Measurements from ENCODE around the gene SNED1.

The SNED1 gene

DNA sequence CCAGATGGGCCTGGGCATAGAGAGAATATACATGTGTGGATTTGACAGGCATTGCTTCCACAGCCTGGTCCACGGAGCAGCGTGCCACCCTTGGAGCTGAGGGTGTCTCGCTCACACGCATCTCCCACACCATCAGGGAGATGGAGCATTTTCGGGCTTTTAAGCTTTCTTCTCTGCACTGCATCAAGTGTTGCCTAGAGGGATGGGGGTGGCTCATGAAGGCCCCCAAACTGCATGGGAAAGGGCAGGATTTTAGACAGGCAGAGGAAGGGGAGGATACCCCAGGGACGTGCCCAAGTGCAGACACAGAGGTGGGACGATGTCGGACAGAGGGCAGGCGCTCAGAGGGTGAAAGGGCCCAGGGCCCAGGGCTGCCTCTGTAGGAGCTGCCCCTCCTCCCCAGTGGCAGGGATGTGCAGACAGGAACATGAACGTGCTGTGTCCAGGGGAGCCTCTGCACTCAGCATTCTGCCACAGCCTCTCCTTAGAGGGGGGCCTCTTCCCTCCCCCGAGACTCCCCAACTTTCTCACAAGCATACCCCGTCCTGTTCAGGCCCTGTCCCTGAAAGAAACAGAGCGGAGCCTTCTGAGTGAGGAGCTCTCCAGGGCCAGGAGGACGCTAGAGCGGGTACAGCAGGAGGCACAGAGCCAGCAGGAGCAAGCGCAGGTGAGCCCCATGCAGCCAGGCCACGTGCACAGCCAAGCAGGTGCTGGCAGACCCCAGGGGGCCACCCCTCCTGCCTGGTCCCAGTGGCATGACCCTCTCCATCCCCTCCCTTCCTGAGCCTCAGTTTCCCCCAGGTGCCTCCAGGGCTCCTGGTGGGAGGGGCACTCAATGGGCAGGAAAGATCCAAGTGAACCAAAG is 42.9 kb upstream of the SNED1 start:
- no peaks in the 10 kb centered on the region for H3K79me2 ChIP-seq (ENCODE audit: control insufficient read depth, insufficient read depth, low read length, unreplicated experiment)
- H2AFZ ChIP-seq (ENCODE audit: low read length, unreplicated experiment): no peak overlapping the region
- peaks cover 12% of the 10 kb centered on the region for H3K4me1 ChIP-seq (ENCODE audit: control insufficient read depth, insufficient read depth, low read length, unreplicated experiment)
- no peaks in the 10 kb centered on the region for H3K36me3 ChIP-seq (ENCODE audit: insufficient read depth, low read length)
- H3K27me3 ChIP-seq (ENCODE audit: insufficient read depth, low read length): peaks cover 11% of the 10 kb centered on the region
- no peak overlapping the region for H3K27ac ChIP-seq (ENCODE audit: low read depth, low read length)
- H3K4me3 ChIP-seq (ENCODE audit: low read depth, low read length): no peak overlapping the region

DNA sequence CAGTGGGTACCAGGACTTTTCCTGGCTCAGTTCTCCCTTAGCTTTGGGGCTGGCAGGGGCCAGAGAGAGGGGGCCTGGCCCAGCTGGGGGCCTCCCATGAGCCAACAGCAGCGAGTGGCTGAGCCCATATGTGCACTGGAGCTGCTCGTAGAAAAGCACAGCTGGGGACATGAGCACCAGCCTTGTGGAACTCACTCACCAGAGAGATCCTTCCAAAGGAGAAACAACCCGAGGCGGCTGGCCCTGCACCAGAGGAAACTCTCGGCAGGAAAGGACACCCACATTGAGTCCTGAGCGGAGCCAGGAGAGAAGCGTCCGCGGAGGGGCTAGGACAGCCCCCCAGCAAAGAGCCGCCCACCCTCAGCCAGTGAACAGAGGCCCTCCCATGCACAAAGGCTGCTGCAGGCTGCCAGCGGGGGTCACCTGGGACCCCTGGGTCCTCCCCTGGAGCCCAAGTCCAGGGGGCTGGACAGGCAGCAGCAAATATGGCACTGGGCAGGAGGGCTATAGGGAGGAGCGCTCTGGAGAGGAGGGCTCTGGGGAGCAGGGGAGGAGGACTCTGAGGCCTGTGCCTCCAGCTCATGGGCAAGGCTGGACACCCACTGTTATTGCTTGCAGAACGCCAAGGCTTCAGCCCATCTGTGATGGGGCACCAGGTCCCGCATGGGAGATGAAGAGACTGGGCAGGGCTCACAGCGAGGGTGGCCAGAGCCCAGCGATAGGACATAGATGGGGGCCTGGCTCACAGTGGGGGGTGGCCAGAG is 42.1 kb upstream of the SNED1 start:
- Histone ChIP-seq H3K4me1 (ENCODE audit: control insufficient read depth, insufficient read depth, low read length, unreplicated experiment) (peaks cover 20% of the 10 kb centered on the region), H3K27me3 (ENCODE audit: insufficient read depth, low read length) (peaks cover 11% of the 10 kb centered on the region), H3K36me3 (ENCODE audit: insufficient read depth, low read length) (no peaks in the 10 kb centered on the region), H3K27ac (ENCODE audit: low read depth, low read length) (no peak overlapping the region), H2AFZ (ENCODE audit: low read length, unreplicated experiment) (no peak overlapping the region), H3K79me2 (ENCODE audit: control insufficient read depth, insufficient read depth, low read length, unreplicated experiment) (no peaks in the 10 kb centered on the region), H3K4me3 (ENCODE audit: low read depth, low read length) (no peak overlapping the region)

DNA sequence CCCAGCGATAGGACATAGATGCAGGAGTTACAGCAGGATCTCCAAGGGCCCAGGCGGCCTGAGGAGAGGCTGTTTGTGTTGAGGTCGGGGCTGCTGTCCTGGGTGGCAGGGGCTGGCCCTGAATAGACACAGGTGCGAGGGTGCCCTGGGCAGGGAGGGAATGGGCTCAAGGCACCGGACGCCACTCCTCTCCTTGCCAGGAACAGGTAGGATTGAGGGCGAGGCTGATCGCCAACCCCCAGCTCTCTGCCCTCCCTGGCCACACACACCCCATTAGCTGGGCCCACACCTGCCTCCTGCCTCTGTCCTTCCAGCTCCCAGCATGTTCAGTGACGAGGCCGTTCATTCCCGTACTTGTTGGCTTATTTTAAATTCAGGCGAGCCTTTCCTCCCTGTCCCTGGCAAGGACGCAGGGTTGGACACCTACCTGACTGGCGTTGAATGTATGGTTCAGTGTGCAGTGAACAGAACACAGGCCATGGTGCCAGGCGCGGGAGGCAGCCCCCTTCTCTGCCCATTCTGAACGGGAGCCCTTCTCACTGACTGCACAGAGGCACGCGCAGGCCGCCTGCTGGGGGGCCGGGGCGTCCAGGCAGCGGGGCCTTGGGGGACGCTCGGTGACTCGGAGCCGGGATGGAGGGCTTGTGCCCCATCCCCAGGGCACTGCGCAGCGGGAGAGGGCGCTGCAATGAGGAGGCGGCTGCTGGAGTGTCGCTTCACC is 41.3 kb upstream of the SNED1 start:
- H3K4me1 ChIP-seq (ENCODE audit: control insufficient read depth, insufficient read depth, low read length, unreplicated experiment): peaks cover 20% of the 10 kb centered on the region
- H3K79me2 ChIP-seq (ENCODE audit: control insufficient read depth, insufficient read depth, low read length, unreplicated experiment): no peaks in the 10 kb centered on the region
- H3K4me3 ChIP-seq (ENCODE audit: low read depth, low read length): no peak overlapping the region
- no peaks in the 10 kb centered on the region for H3K36me3 ChIP-seq (ENCODE audit: insufficient read depth, low read length)
- no peak overlapping the region for H3K27ac ChIP-seq (ENCODE audit: low read depth, low read length)
- peaks cover 6% of the 10 kb centered on the region; the same call in 1 of the 2 replicates for H3K27me3 ChIP-seq (ENCODE audit: insufficient read depth, low read length)
- H2AFZ ChIP-seq (ENCODE audit: low read length, unreplicated experiment): no peak overlapping the region

GRCh38 chr2:240957656-240958365 is 40.6 kb upstream of the SNED1 start:
- Histone ChIP-seq H3K4me1 (ENCODE audit: control insufficient read depth, insufficient read depth, low read length, unreplicated experiment) (peaks cover 20% of the 10 kb centered on the region), H3K79me2 (ENCODE audit: control insufficient read depth, insufficient read depth, low read length, unreplicated experiment) (no peaks in the 10 kb centered on the region), H3K27me3 (ENCODE audit: insufficient read depth, low read length) (peaks cover 6% of the 10 kb centered on the region; the same call in 1 of the 2 replicates), H3K36me3 (ENCODE audit: insufficient read depth, low read length) (no peaks in the 10 kb centered on the region), H3K4me3 (ENCODE audit: low read depth, low read length) (no peak overlapping the region), H3K27ac (ENCODE audit: low read depth, low read length) (no peak overlapping the region), H2AFZ (ENCODE audit: low read length, unreplicated experiment) (no peak overlapping the region)

DNA sequence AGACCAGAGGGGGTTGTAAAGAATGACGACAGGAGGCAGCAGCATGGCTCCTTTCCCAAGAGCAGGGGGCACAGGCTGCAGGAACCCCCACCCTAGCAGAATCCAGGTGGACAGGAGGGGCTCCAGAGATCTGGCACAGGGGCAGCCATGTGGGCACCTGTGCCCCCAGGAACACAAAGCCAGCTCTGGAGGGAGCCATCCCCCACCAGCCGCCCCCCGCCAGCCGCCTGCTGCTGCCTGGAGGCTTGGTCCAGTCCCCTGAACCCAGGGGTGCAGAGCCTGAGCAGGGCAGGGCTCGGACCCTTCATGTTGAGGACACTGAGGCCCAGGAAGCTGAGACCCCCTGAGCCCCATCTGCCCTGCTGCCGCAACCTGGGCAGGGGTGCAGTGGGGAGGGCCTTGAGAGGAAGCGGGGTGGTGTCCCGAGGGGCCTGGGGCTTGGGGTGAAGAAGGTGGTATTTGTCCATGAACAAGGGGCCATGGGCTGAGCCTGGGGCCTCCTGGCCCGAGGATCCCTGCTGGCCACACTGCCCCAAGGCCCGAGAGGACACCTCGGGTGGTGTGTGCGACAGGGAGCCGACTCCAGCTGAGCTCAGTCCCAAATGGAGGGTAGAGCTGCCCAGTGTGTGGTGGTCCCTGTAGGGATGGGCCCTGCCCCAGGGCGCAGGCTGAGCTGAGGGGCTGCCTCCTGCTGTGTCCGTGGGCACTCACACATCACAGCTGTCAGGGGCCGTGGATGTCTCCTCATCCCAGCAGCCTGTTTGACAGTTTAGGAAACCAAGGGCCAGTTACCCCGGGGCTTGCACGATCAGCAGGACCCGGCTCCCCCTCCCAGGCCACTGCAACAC is 39.8 kb upstream of the SNED1 start:
- H3K27me3 ChIP-seq (ENCODE audit: insufficient read depth, low read length): peaks cover 6% of the 10 kb centered on the region; the same call in 1 of the 2 replicates
- no peak overlapping the region for H3K27ac ChIP-seq (ENCODE audit: low read depth, low read length)
- no peak overlapping the region for H2AFZ ChIP-seq (ENCODE audit: low read length, unreplicated experiment)
- H3K4me1 ChIP-seq (ENCODE audit: control insufficient read depth, insufficient read depth, low read length, unreplicated experiment): peaks cover 20% of the 10 kb centered on the region
- no peak overlapping the region for H3K4me3 ChIP-seq (ENCODE audit: low read depth, low read length)
- no peaks in the 10 kb centered on the region for H3K36me3 ChIP-seq (ENCODE audit: insufficient read depth, low read length)
- H3K79me2 ChIP-seq (ENCODE audit: control insufficient read depth, insufficient read depth, low read length, unreplicated experiment): no peaks in the 10 kb centered on the region

GRCh38 chr2:240959214-240959940 is 39.0 kb upstream of the SNED1 start:
- no peak overlapping the region for H3K27ac ChIP-seq (ENCODE audit: low read depth, low read length)

DNA sequence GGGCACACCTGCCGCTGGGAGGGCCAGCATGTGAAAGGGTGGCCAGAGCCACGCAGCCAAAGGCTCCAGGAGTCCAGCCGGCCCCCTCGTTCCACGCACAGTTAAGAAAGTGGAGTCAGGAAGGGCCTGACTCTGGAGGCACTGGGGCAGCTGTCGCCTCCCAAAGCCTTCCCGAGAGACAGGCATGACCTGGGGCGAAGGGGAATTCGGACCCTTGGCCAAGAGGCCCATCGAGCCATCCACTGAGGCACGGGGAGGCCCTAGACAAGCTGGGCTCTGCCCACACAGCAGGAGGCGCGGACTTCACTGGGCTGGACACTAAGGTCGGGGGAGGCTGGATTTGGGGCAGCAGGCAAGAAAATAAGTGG is 38.5 kb upstream of the SNED1 start:
- H3K4me3 ChIP-seq (ENCODE audit: low read depth, low read length): no peak overlapping the region
- no peaks in the 10 kb centered on the region for H3K36me3 ChIP-seq (ENCODE audit: insufficient read depth, low read length)
- H3K27me3 ChIP-seq (ENCODE audit: insufficient read depth, low read length): peaks cover 6% of the 10 kb centered on the region; the same call in 1 of the 2 replicates
- no peaks in the 10 kb centered on the region for H3K79me2 ChIP-seq (ENCODE audit: control insufficient read depth, insufficient read depth, low read length, unreplicated experiment)
- H3K4me1 ChIP-seq (ENCODE audit: control insufficient read depth, insufficient read depth, low read length, unreplicated experiment): peaks cover 20% of the 10 kb centered on the region
- no peak overlapping the region for H2AFZ ChIP-seq (ENCODE audit: low read length, unreplicated experiment)
- H3K27ac ChIP-seq (ENCODE audit: low read depth, low read length): no peak overlapping the region

More at GRCh38 chr2:240959214-240959940, 39.0 kb upstream of the SNED1 start:
- Histone ChIP-seq H2AFZ (ENCODE audit: low read length, unreplicated experiment) (no peak overlapping the region), H3K79me2 (ENCODE audit: control insufficient read depth, insufficient read depth, low read length, unreplicated experiment) (no peaks in the 10 kb centered on the region), H3K36me3 (ENCODE audit: insufficient read depth, low read length) (no peaks in the 10 kb centered on the region), H3K27me3 (ENCODE audit: insufficient read depth, low read length) (peaks cover 6% of the 10 kb centered on the region; the same call in 1 of the 2 replicates), H3K4me1 (ENCODE audit: control insufficient read depth, insufficient read depth, low read length, unreplicated experiment) (peaks cover 20% of the 10 kb centered on the region), H3K4me3 (ENCODE audit: low read depth, low read length) (no peak overlapping the region)

- Histone ChIP-seq H3K27ac (ENCODE audit: low read depth, low read length) (no peak overlapping the region), H2AFZ (ENCODE audit: low read length, unreplicated experiment) (no peak overlapping the region), H3K4me3 (ENCODE audit: low read depth, low read length) (no peak overlapping the region), H3K27me3 (ENCODE audit: insufficient read depth, low read length) (0 out of 2 replicates have a peak, but pooled peaks cover under 1% of the 10 kb centered on the region), H3K4me1 (ENCODE audit: control insufficient read depth, insufficient read depth, low read length, unreplicated experiment) (peaks cover 20% of the 10 kb centered on the region), H3K79me2 (ENCODE audit: control insufficient read depth, insufficient read depth, low read length, unreplicated experiment) (no peaks in the 10 kb centered on the region), H3K36me3 (ENCODE audit: insufficient read depth, low read length) (no peaks in the 10 kb centered on the region)
Observed at GRCh38 chr2:240960309-240960970, 38.0 kb upstream of the SNED1 start.

Measured in ACC112 (cell line).